Effector memory CD8-positive, alpha-beta T cell (primary cell): ENCODE measurements around the gene CYP3A5.
"Not testable (repeated sequence)": the region's sequence is repeated elsewhere in the genome, so short reads cannot be mapped to it uniquely, and the experiment has no call there.

Source experiments
- ATAC-seq: fragments of 150-1000 bp; cut with Tn5 transposase; replicated peaks from 2 replicates; pipeline ENCODE4 v1.10.0; 2021; ENCODE audit warnings: mild to moderate bottlenecking, moderate library complexity
- DNase-seq, 3 experiments: peaks; one replicate each; pipeline ENCODE4 v3.0.0; 2021
- H3K27ac Mint-ChIP-seq, 2 donors: one replicate each; pipeline ENCODE4 v1.8.0; 2022; ENCODE audit warnings: mild to moderate bottlenecking in 2 of 2, mixed read lengths in 2 of 2, moderate library complexity in 2 of 2
- H3K27me3 Mint-ChIP-seq, 2 donors: one replicate each; pipeline ENCODE4 v1.8.0; 2022; ENCODE audit warnings: mixed read lengths in 2 of 2
- H3K36me3 Mint-ChIP-seq: one replicate; pipeline ENCODE4 v1.8.0; 2022; ENCODE audit warnings: mild to moderate bottlenecking, moderate library complexity, mixed read lengths; ENCODE audit not compliant: insufficient read depth
- H3K4me1 Mint-ChIP-seq, 2 donors: one replicate each; pipeline ENCODE4 v1.8.0; 2022; ENCODE audit warnings: low read depth in 2 of 2, mixed read lengths in 2 of 2
- H3K4me3 Mint-ChIP-seq, 2 donors: one replicate each; pipeline ENCODE4 v1.8.0; 2022; ENCODE audit warnings: mild to moderate bottlenecking in 2 of 2, mixed read lengths in 2 of 2, moderate library complexity in 2 of 2
- H3K9me3 Mint-ChIP-seq, 2 donors: one replicate each; pipeline ENCODE4 v1.8.0; 2022; ENCODE audit warnings: mixed read lengths in 2 of 2

Gene CYP3A5

GRCh38 chr7:99694201-99694911, 14.6 kb upstream of the CYP3A5 start:
- H3K27me3 Mint-ChIP-seq = no peaks in the 10 kb centered on the region
- H3K27ac Mint-ChIP-seq = no peak overlapping the region
- ATAC-seq = no peak
- DNase-seq = no peak
- no peaks in the 10 kb centered on the region for H3K36me3 Mint-ChIP-seq
- H3K9me3 Mint-ChIP-seq = no peaks in the 10 kb centered on the region
- no peak overlapping the region for H3K4me3 Mint-ChIP-seq
- H3K4me1 Mint-ChIP-seq = no peaks in the 10 kb centered on the region

- Mint-ChIP-seq H3K4me1 (no peaks in the 10 kb centered on the region), H3K36me3 (no peaks in the 10 kb centered on the region), H3K27ac (no peak overlapping the region), H3K27me3 (no peaks in the 10 kb centered on the region), H3K9me3 (no peaks in the 10 kb centered on the region), H3K4me3 (no peak overlapping the region)
- ATAC-seq (no peak), DNase-seq (no peak)
Observed at GRCh38 chr7:99693427-99694200, 13.8 kb upstream of the CYP3A5 start.

GRCh38 chr7:99693100-99693426, 13.3 kb upstream of the CYP3A5 start:
- ATAC-seq = no peak
- no peaks in the 10 kb centered on the region for H3K4me1 Mint-ChIP-seq
- no peak overlapping the region for H3K27ac Mint-ChIP-seq

GRCh38 chr7:99692563-99692962, 12.8 kb upstream of the CYP3A5 start:
- H3K27me3 Mint-ChIP-seq, ATAC-seq, H3K4me1 Mint-ChIP-seq, H3K4me3 Mint-ChIP-seq, H3K27ac Mint-ChIP-seq, H3K36me3 Mint-ChIP-seq, DNase-seq, H3K9me3 Mint-ChIP-seq: not testable (repeated sequence)

More at GRCh38 chr7:99693100-99693426, 13.3 kb upstream of the CYP3A5 start:
- no peak for DNase-seq
- Mint-ChIP-seq H3K27me3 (no peaks in the 10 kb centered on the region), H3K4me3 (no peak overlapping the region), H3K36me3 (no peaks in the 10 kb centered on the region), H3K9me3 (no peaks in the 10 kb centered on the region)

GRCh38 chr7:99691658-99692057, 11.9 kb upstream of the CYP3A5 start:
- not testable (repeated sequence) for DNase-seq, H3K27me3 Mint-ChIP-seq, H3K4me1 Mint-ChIP-seq, ATAC-seq, H3K27ac Mint-ChIP-seq, H3K9me3 Mint-ChIP-seq, H3K4me3 Mint-ChIP-seq, H3K36me3 Mint-ChIP-seq

GRCh38 chr7:99690918-99691317, 11.1 kb upstream of the CYP3A5 start:
- H3K4me3 Mint-ChIP-seq, H3K27me3 Mint-ChIP-seq, H3K4me1 Mint-ChIP-seq, H3K27ac Mint-ChIP-seq, H3K9me3 Mint-ChIP-seq, H3K36me3 Mint-ChIP-seq, DNase-seq, ATAC-seq: not testable (repeated sequence)

GRCh38 chr7:99685871-99686608, 6.2 kb upstream of the CYP3A5 start:
- DNase-seq, H3K27me3 Mint-ChIP-seq, H3K36me3 Mint-ChIP-seq, H3K4me1 Mint-ChIP-seq, H3K4me3 Mint-ChIP-seq, ATAC-seq, H3K27ac Mint-ChIP-seq, H3K9me3 Mint-ChIP-seq: not testable (repeated sequence)

GRCh38 chr7:99685129-99685758, 5.4 kb upstream of the CYP3A5 start:
- ATAC-seq (no peak), DNase-seq (no peak)
- Mint-ChIP-seq H3K4me1 (no peaks in the 10 kb centered on the region), H3K27me3 (peaks cover 0 to 8% of the 10 kb centered on the region in 2 donors), H3K36me3 (peaks cover 3% of the 10 kb centered on the region), H3K27ac (no peak overlapping the region), H3K4me3 (no peak overlapping the region), H3K9me3 (no peaks in the 10 kb centered on the region)

- peaks cover 3% of the 10 kb centered on the region for H3K36me3 Mint-ChIP-seq
- DNase-seq = no peak
- no peak overlapping the region for H3K4me3 Mint-ChIP-seq
- H3K27me3 Mint-ChIP-seq = no peaks in the 10 kb centered on the region
- peaks cover 5 to 8% of the 10 kb centered on the region in 2 donors for H3K4me1 Mint-ChIP-seq
- no peak for ATAC-seq
- H3K27ac Mint-ChIP-seq = no peak overlapping the region
- no peaks in the 10 kb centered on the region for H3K9me3 Mint-ChIP-seq
Observed at GRCh38 chr7:99679032-99679399, 780 bp downstream of the CYP3A5 start.

- DNase-seq (no peak), ATAC-seq (no peak)
- H3K4me3 Mint-ChIP-seq = no peak overlapping the region
- H3K36me3 Mint-ChIP-seq = no peaks in the 10 kb centered on the region
- H3K9me3 Mint-ChIP-seq = no peaks in the 10 kb centered on the region
- no peaks in the 10 kb centered on the region for H3K27me3 Mint-ChIP-seq
- peaks cover 5 to 8% of the 10 kb centered on the region in 2 donors for H3K4me1 Mint-ChIP-seq
- no peak overlapping the region for H3K27ac Mint-ChIP-seq
Observed at GRCh38 chr7:99677648-99678045, 2.1 kb downstream of the CYP3A5 start.

GRCh38 chr7:99677013-99677647, 2.7 kb downstream of the CYP3A5 start:
- DNase-seq = no peak
- H3K9me3 Mint-ChIP-seq = no peaks in the 10 kb centered on the region
- H3K27ac Mint-ChIP-seq = peak overlapping the region in 1 of 2 donors; percentile 57
- peaks cover 5 to 8% of the 10 kb centered on the region in 2 donors for H3K4me1 Mint-ChIP-seq
- no peak overlapping the region for H3K4me3 Mint-ChIP-seq
- no peak for ATAC-seq
- no peaks in the 10 kb centered on the region for H3K36me3 Mint-ChIP-seq
- H3K27me3 Mint-ChIP-seq = no peaks in the 10 kb centered on the region

- ATAC-seq = no peak
Observed at GRCh38 chr7:99674995-99675742, 4.6 kb downstream of the CYP3A5 start.

More at GRCh38 chr7:99674995-99675742, 4.6 kb downstream of the CYP3A5 start:
- H3K27me3 Mint-ChIP-seq = no peaks in the 10 kb centered on the region
- H3K27ac Mint-ChIP-seq = peak overlapping the region; percentile 33 to 57
- peaks cover 5 to 8% of the 10 kb centered on the region in 2 donors for H3K4me1 Mint-ChIP-seq
- H3K9me3 Mint-ChIP-seq = no peaks in the 10 kb centered on the region
- DNase-seq = no peak
- H3K4me3 Mint-ChIP-seq = peak overlapping the region in 1 of 2 donors; percentile 7
- H3K36me3 Mint-ChIP-seq = no peaks in the 10 kb centered on the region
